Osteoblast (primary cell): Measurements from ENCODE around the gene RUFY4. TPM values are rescaled to one million over a fixed set of nuclear protein-coding genes. Genes with fewer than 3 reads are reported as not detected.

ENCODE experiments used
- DNase-seq: peaks from one replicate; pipeline ENCODE4 v3.0.0; 2011; ENCODE audit warnings: low spot score, mixed read lengths; ENCODE audit not compliant: insufficient read length; ENCODE audit errors: missing footprints
- H2AFZ ChIP-seq: 2 replicates; pipeline ENCODE4 v1.6.0; 2011; ENCODE audit warnings: mild to moderate bottlenecking, low read length
- H3K27ac ChIP-seq: 2 replicates; pipeline ENCODE4 v1.5.1; 2011; ENCODE audit warnings: mild to moderate bottlenecking, low read depth, low read length, moderate library complexity
- H3K27me3 ChIP-seq: 2 replicates; pipeline ENCODE4 v1.6.0; 2012; ENCODE audit warnings: mild to moderate bottlenecking, control low read depth, inconsistent platforms, low read length, moderate library complexity; ENCODE audit not compliant: insufficient read depth
- H3K36me3 ChIP-seq: 2 replicates; pipeline ENCODE4 v1.5.1; 2011; ENCODE audit warnings: mild to moderate bottlenecking, low read length, control low read depth, moderate library complexity; ENCODE audit not compliant: insufficient read depth
- H3K4me1 ChIP-seq: 2 replicates; pipeline ENCODE4 v1.5.1; 2011; ENCODE audit warnings: mild to moderate bottlenecking, low read length, control low read depth, moderate library complexity; ENCODE audit not compliant: insufficient read depth
- H3K4me2 ChIP-seq: 2 replicates; pipeline ENCODE4 v1.6.0; 2011; ENCODE audit warnings: mild to moderate bottlenecking, low read length; ENCODE audit not compliant: insufficient read depth
- H3K4me3 ChIP-seq: fragments of 200-600 bp; sonication (generic); 3 replicates; pipeline ENCODE4 v1.5.1; 2012; ENCODE audit warnings: mild to moderate bottlenecking, low read length, inconsistent platforms; ENCODE audit not compliant: insufficient read depth
- H3K79me2 ChIP-seq: 2 replicates; pipeline ENCODE4 v1.6.0; 2012; ENCODE audit warnings: mild to moderate bottlenecking, low read length, control low read depth, inconsistent platforms; ENCODE audit not compliant: insufficient read depth
- H3K9me3 ChIP-seq: 2 replicates; pipeline ENCODE4 v1.5.1; 2011; ENCODE audit warnings: low read depth, low read length, control low read depth
- H4K20me1 ChIP-seq: 2 replicates; pipeline ENCODE4 v1.6.0; 2012; ENCODE audit warnings: mild to moderate bottlenecking, low read length, control low read depth; ENCODE audit not compliant: insufficient read depth
- total RNA-seq: library from RNA; depleted of rRNA; stranded (reverse); fragments of >200 nt; gene quantifications from 2 replicates; pipeline ENCODE4 v1.2.3, GENCODE V29; 2012
- TF ChIP-seq, protein P1 (sequence below): IDR thresholded peaks from 2 replicates; pipeline ENCODE4 v1.5.1; 2011; ENCODE audit warnings: mild to moderate bottlenecking, low read depth, low read length, moderate library complexity; ENCODE audit errors: extremely low read depth

The RUFY4 gene
- total RNA-seq, 1 donor, result not detected

- no peak overlapping the region for H2AFZ ChIP-seq
- H3K4me2 ChIP-seq, result no peak overlapping the region
- H3K36me3 ChIP-seq, result no peaks in the 10 kb centered on the region
- TF ChIP-seq, protein P1, sequence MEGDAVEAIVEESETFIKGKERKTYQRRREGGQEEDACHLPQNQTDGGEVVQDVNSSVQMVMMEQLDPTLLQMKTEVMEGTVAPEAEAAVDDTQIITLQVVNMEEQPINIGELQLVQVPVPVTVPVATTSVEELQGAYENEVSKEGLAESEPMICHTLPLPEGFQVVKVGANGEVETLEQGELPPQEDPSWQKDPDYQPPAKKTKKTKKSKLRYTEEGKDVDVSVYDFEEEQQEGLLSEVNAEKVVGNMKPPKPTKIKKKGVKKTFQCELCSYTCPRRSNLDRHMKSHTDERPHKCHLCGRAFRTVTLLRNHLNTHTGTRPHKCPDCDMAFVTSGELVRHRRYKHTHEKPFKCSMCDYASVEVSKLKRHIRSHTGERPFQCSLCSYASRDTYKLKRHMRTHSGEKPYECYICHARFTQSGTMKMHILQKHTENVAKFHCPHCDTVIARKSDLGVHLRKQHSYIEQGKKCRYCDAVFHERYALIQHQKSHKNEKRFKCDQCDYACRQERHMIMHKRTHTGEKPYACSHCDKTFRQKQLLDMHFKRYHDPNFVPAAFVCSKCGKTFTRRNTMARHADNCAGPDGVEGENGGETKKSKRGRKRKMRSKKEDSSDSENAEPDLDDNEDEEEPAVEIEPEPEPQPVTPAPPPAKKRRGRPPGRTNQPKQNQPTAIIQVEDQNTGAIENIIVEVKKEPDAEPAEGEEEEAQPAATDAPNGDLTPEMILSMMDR, result no peak
- DNase-seq, result no peak
- H3K27me3 ChIP-seq, result peaks cover 47% of the 10 kb centered on the region
- H3K27ac ChIP-seq, result no peak overlapping the region
- H4K20me1 ChIP-seq, result no peaks in the 10 kb centered on the region
- H3K4me1 ChIP-seq, result peaks cover 2% of the 10 kb centered on the region
- H3K9me3 ChIP-seq, result no peaks in the 10 kb centered on the region
- H3K79me2 ChIP-seq, result no peaks in the 10 kb centered on the region
- H3K4me3 ChIP-seq, result no peak overlapping the region
Measured at GRCh38 chr2:218067523-218067922, 1.5 kb upstream of the RUFY4 start.

DNA sequence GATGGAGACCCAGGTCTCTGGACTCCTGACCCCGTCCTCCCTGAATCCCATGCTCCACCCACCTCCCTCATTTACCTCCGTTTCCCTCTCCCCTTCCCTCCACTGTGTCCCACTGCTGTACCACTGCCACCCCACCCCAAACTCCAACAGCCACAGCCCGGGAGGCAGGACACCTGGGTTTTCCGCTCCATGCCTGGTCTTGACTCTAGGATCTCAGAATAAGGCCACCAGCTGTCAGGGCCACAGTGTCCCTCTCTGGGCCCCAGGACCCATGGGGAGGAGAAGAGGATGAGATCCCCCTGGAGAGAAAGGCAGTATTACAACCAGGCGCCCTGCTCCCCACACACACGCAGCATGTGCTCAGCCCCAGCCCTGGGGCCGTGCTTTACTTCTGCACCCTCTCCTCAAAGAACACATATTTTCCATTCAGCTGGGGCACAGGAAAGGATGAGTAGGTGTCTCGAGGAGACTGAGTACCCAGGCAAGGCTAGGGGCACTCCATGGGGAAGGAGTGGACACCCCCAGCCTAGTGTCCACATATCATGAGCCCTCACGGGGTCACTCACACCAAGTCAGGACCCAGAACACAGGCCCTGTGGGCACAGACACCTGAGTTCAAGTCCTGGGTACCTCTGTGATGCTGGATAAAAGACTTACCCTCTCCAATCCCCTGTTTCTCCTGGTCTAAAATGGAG lies 700 bp downstream of the RUFY4 start:
- no peak for DNase-seq
- no peak overlapping the region for H2AFZ ChIP-seq
- H3K9me3 ChIP-seq, result no peaks in the 10 kb centered on the region
- no peak overlapping the region for H3K4me2 ChIP-seq
- H3K79me2 ChIP-seq, result no peaks in the 10 kb centered on the region
- H3K4me1 ChIP-seq, result peaks cover 2% of the 10 kb centered on the region
- peaks cover 43% of the 10 kb centered on the region for H3K27me3 ChIP-seq
- no peaks in the 10 kb centered on the region for H4K20me1 ChIP-seq
- no peaks in the 10 kb centered on the region for H3K36me3 ChIP-seq
- no peak overlapping the region for H3K4me3 ChIP-seq
- no peak overlapping the region for H3K27ac ChIP-seq
- TF ChIP-seq, protein P1, result no peak

DNA sequence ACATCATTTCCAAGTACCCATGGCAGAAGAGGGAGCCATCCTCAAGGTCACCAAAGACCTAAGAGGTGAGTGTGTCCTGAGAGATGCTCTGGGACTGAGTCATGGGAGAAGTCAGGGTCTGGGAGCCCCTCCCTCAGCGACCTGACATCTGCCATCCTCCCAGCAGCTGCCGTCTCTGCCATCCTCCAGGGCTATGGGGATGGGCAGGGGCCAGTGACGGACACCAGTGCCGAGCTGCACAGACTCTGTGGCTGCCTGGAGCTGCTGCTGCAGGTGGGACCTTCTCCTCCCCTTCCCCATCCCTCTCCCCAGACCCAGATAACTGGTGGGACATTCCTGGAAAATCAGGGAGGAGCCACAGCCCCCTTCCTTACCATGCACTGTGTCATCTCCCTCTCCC lies 1.5 kb downstream of the RUFY4 start:
- no peak overlapping the region for H3K4me3 ChIP-seq
- H3K79me2 ChIP-seq, result no peaks in the 10 kb centered on the region
- no peaks in the 10 kb centered on the region for H3K36me3 ChIP-seq
- no peak overlapping the region for H3K27ac ChIP-seq
- H4K20me1 ChIP-seq, result no peaks in the 10 kb centered on the region
- H3K4me1 ChIP-seq, result peaks cover 2% of the 10 kb centered on the region
- TF ChIP-seq, protein P1, result no peak
- no peak overlapping the region for H2AFZ ChIP-seq
- H3K4me2 ChIP-seq, result no peak overlapping the region
- no peak for DNase-seq
- no peaks in the 10 kb centered on the region for H3K9me3 ChIP-seq
- H3K27me3 ChIP-seq, result peaks cover 43% of the 10 kb centered on the region

GRCh38 chr2:218071218-218071937 lies 2.3 kb downstream of the RUFY4 start:
- Histone ChIP-seq H3K27ac (no peak overlapping the region), H2AFZ (no peak overlapping the region), H3K9me3 (no peaks in the 10 kb centered on the region), H3K4me1 (peaks cover 2% of the 10 kb centered on the region), H3K79me2 (no peaks in the 10 kb centered on the region), H4K20me1 (no peaks in the 10 kb centered on the region), H3K4me3 (no peak overlapping the region), H3K4me2 (no peak overlapping the region), H3K27me3 (peaks cover 47% of the 10 kb centered on the region), H3K36me3 (no peaks in the 10 kb centered on the region)
- TF ChIP-seq, protein P1, result no peak
- DNase-seq, result no peak
